Endothelial cell of hepatic sinusoid (primary cell): ENCODE data around the gene FAM13C.

Experiments used
- in situ Hi-C: cut with HindIII; loops from 2 replicates; pipeline ENCODE4 v1.10.0; 2017; ENCODE audit warnings: low sequenced_read_pairs

The FAM13C gene

GRCh38 chr10:59320355-59320754 is 42.0 kb downstream of the FAM13C start:
- in situ Hi-C loops, result no loop called here

DNA sequence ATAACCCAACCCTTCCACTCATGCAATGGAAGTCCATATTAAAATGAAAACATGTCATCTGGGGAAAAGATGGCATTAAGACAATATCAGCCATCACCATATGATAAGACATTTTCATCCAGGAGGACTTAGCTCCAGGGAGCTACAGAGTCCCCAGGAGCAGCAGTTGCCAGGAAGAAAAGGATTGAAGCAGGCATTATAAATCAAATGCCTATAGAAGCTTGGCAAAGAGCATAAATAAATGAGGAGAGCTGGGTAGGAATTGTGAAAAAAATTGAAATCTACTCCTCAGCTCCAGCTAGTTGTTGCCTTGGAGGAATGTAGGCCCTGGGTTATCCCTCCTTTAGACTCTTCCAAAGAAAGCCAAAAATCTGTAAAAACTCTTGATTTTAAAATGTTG is 42.5 kb downstream of the FAM13C start:
- in situ Hi-C loops, result no loop called here

DNA sequence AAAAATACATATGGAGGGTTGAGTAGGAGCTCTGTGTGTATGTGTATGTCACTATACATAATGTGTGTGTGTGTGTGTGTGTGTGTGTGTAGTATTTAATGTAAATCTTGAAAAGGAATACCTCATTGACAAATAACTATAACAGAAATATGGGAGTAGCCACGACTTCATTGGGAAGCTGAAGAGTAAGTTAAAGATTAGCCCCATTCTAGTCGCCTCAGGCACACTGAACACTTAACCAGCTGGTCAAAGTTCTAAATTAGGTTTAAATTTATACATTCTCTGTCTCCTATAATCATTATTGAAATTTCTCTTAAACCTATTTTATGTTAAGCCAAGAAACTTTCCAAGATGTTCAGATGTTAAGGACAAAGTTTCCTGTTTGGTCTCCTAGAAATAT is 45.3 kb downstream of the FAM13C start:
- in situ Hi-C loops, result no loop called here

DNA sequence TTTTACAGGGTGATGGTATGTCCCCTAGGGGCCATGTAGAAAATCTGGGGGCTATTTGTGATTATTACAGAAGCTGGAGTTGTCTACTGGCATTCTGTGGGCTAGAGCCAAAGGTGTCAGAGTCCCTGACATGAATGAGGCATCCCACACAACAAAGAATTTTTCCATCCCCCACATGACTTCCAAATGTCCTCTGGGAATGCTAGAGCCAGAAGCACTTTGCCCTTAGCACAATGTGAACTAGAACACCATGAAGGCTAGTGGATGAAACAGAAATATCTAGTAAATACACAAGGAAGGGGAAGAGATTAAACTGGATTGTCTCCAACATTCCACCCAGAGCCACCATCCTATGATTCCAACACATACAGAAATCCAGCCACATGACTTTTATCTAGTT is 46.9 kb downstream of the FAM13C start:
- in situ Hi-C loops, result no loop called here

GRCh38 chr10:59314268-59314667 is 48.1 kb downstream of the FAM13C start:
- in situ Hi-C loops, result no loop called here

DNA sequence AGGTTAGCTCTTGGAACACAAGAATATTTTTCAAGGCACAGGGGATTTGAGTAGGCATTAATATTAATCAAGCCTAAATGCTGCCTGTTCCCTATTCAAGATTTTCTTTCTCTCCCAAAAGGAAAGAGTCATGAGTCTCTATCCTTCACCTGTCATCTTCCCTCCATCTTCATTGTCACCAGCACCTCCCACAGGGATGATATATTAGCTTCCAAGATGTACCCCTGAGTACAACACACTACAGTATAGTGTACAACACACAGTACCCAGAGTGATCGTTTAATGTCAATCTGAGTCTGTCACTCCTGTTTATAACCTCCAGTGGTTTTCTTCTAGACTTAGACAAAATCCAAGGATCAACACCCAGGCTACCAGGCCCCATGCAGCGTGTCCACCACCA is 50.1 kb downstream of the FAM13C start:
- in situ Hi-C loops, result no loop called here

DNA sequence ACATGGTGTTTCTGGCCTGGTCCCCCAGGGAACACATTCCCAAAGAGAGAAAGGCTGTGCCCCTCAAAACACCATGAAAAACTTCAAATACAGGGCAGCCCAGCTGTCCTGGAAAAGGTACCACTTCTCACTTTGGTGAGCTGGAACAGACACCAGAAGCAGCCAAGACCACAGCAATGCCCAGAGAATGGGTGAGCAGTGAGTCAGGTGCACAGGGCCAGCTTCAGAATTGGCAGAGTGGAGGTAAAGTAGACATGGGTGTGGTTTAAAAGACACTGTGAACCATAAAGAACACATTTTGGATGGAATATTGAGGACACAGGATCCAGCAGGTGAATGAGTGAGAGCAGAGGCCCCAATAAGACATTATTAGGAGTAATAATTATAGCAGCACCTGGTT is 51.3 kb downstream of the FAM13C start:
- in situ Hi-C loops, result no loop called here

- in situ Hi-C loops, result no loop called here
These were observed 51.9 kb downstream of the FAM13C start for GRCh38 chr10:59310324-59310914.

DNA sequence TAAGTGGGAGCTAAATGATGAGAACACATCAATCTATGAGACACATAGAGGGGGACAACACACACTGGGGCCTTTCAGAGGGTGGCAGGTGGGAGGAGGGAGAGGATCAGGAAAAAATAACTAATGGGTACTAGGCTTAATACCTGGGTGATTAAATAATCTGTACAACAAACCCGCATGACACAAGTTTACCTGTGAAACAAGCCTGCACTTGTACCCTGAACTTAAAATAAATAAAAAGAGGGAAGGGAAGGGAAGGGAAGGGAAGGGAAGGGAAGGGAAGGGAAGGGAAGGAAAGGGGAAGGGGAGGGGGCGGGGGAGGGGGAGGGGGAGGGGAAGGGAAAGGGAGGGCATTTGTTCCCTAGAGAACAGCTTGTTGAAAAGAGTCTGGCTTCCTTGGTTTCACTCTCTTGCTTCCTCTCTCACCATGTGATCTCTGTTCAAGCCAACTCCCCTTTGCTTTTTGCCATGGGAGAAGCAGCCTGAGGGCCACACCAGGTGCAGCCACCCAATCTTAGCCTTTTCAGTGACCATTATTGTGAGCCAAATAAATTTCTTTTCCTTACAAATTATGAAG is 57.7 kb downstream of the FAM13C start:
- in situ Hi-C loops, result loop anchor here (5.0 kb wide), 1 partner anchor 58 kb away; the partner anchor contains the start of gene FAM13C

DNA sequence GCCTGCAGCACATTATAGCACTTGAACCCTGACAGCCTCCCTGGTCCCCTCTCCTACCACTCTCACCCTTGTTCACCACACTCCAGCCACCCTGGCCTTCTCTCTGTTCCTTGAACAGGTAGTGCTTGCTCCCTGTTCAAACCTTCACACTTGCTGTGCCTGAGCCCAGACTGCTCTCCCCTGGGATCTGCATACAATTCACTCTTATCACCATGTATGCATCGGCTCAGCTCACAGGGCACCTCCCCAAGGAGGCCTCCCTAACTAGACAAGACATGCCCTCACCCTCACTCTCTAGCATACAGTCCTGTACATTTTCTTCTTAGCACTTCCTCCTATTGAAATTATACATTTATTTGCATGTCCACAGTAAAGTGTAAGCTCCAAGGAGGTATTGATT is 59.3 kb downstream of the FAM13C start:
- in situ Hi-C loops, result no loop called here

DNA sequence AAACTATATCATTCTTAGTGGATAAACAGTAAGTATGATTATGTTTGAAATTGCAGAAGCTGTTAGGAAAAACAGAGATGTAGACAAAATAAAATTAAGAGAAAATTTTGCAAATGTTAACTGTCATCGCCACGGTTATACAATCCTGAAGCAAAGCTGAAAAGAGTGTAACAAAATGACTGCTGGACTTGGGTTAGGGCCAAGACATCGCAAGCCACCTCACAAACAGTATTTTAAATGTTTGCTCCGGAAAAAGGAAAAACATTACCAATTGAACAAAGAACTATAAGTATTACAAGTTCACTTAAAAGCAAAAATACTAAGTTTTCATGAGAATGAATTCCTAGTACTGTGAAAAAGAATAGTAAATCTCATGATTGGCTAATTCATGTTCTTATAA is 60.0 kb downstream of the FAM13C start:
- in situ Hi-C loops, result no loop called here

GRCh38 chr10:59301067-59301754 is 61.1 kb downstream of the FAM13C start:
- in situ Hi-C loops, result no loop called here

DNA sequence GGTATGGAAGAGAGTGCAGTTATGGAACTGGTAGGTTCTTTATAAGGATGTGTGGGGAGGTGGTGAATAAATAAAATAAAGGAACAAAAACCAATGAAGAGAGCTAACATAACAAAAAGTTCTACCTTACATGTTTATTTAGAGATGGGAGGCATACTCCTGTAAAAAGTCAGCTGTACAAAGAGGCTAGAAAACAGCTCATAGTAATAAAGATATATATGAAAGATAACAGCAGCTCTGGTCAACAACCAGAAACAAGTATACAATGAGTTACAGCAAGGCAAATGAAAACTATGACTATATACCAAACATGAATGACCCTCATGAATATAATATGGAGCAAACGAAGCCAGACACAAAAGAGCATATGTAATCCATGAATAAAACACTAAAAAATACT is 62.0 kb downstream of the FAM13C start:
- in situ Hi-C loops, result no loop called here

GRCh38 chr10:59299933-59300332 is 62.4 kb downstream of the FAM13C start:
- in situ Hi-C loops, result no loop called here

GRCh38 chr10:59290448-59290847 is 71.9 kb downstream of the FAM13C start:
- in situ Hi-C loops, result no loop called here

DNA sequence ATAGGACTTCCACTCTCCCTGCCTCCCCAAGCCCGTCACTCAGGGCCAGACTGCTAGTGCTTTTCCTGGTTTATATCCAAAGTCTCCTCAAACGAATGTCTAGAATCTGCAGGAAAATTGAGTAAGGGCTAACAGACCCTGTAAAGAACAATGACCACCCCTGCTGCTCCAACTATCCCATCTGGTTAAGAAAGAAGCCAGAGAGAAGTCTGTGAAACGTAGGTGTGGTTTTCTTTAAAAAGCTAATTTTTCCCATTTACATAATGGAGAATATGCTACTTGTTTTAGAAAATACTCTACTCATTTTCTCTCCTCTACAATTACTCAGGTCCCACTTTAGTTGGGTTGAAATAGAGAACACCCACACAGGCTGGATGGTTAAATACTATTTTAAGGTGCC is 72.5 kb downstream of the FAM13C start:
- in situ Hi-C loops, result no loop called here

DNA sequence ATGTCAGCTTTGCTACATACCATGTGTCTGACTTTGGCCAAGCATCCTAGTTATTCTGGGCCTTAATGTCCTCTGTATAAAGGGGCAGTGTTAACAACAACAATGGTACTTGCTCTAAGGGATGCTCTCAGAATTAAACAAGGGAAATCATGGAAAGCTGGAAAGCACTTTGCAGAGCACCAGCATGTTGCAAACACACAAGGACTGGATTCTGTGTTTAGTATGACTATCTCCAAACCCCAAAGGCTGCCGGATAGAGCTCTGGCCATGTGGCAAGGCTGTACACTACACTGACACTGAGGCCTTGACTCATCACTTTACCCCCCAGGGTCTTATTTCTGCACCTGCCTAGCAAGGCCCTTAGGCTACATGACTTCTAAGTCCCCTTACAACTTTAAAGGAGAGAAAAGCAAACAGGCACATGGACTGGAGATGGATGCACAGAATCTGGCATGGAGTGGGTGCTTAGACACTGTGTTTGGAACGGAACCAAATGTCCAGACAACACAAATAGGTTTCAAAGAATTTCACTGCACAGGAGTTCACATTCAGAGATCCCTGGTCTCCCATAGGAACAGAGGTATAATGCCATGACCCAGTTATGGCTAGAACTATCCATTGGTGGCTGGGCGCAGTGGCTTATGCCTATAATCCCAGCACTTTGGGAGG is 74.6 kb downstream of the FAM13C start:
- in situ Hi-C loops, result no loop called here

DNA sequence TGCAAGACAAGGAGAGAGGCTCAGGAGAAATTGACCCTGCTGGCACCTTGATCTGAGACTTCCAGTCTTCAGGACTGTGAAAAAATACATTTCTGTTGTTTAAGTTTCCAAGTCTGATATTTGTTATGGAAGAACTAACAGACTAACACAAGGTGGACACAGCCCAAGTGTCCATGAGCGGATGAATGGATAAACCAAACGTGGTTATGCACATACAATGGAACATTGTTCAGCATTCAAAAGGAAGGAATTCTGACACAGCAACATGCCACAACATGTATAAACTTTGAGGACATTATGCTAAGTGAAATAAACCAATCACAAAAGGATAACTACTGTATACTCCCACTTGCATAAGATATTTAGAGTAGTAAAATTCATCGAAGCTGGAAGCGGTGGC is 76.5 kb downstream of the FAM13C start:
- in situ Hi-C loops, result no loop called here

GRCh38 chr10:59285073-59285472 is 77.3 kb downstream of the FAM13C start:
- in situ Hi-C loops, result no loop called here

- in situ Hi-C loops, result no loop called here
These were observed 78.0 kb downstream of the FAM13C start for GRCh38 chr10:59284118-59284975.

- in situ Hi-C loops, result no loop called here
These were observed 78.8 kb downstream of the FAM13C start for GRCh38 chr10:59283456-59284091.
